Ishikawa (cell line): Measurements from ENCODE around the gene DNTT.

Experiments
- CEBPB ChIP-seq: IDR thresholded peaks from 2 replicates; pipeline ENCODE4 v1.6.1; 2012
- CREB1 ChIP-seq: IDR thresholded peaks from 2 replicates; pipeline ENCODE4 v1.6.1; 2012; ENCODE audit warnings: low read depth
- EGR1 ChIP-seq: IDR thresholded peaks from 2 replicates; pipeline ENCODE4 v1.6.1; 2012
- EP300 ChIP-seq: IDR thresholded peaks from 2 replicates; pipeline ENCODE4 v1.6.1; 2012; ENCODE audit warnings: borderline replicate concordance
- FOXM1 ChIP-seq: IDR thresholded peaks from 2 replicates; pipeline ENCODE4 v1.6.1; 2012; ENCODE audit warnings: low read depth, borderline replicate concordance
- MAX ChIP-seq: IDR thresholded peaks from 2 replicates; pipeline ENCODE4 v1.6.1; 2012
- NFIC ChIP-seq: IDR thresholded peaks from 2 replicates; pipeline ENCODE4 v1.6.1; 2012
- RAD21 ChIP-seq: IDR thresholded peaks from 2 replicates; pipeline ENCODE4 v1.6.1; 2012; ENCODE audit warnings: low read depth
- REST ChIP-seq: IDR thresholded peaks from 2 replicates; pipeline ENCODE4 v1.6.1; 2012; ENCODE audit warnings: low read depth, mild to moderate bottlenecking
- TAF1 ChIP-seq: IDR thresholded peaks from 2 replicates; pipeline ENCODE4 v1.6.1; 2012; ENCODE audit warnings: low read depth, mild to moderate bottlenecking
- TCF12 ChIP-seq: IDR thresholded peaks from 2 replicates; pipeline ENCODE4 v1.6.1; 2012; ENCODE audit warnings: low read depth
- TEAD4 ChIP-seq: IDR thresholded peaks from 2 replicates; pipeline ENCODE4 v1.6.1; 2012
- USF1 ChIP-seq: IDR thresholded peaks from 2 replicates; pipeline ENCODE4 v1.6.1; 2012
- YY1 ChIP-seq: IDR thresholded peaks from 2 replicates; pipeline ENCODE4 v1.6.1; 2012; ENCODE audit warnings: low read depth
- ZBTB7A ChIP-seq: IDR thresholded peaks from 2 replicates; pipeline ENCODE4 v1.6.1; 2012; ENCODE audit warnings: low read depth

Gene DNTT

GRCh38 chr10:96283351-96283750 is 20.9 kb upstream of the DNTT start:
- no peak for TF ChIP-seq CREB1
- no peak for TF ChIP-seq TAF1
- no peak for TF ChIP-seq EP300
- TF ChIP-seq NFIC, result no peak
- TF ChIP-seq ZBTB7A, result no peak
- no peak for TF ChIP-seq TCF12
- TF ChIP-seq TEAD4, result no peak
- no peak for TF ChIP-seq EGR1
- no peak for TF ChIP-seq CEBPB

GRCh38 chr10:96283756-96284155 is 20.5 kb upstream of the DNTT start:
- TF ChIP-seq TAF1, result no peak
- TF ChIP-seq ZBTB7A, result no peak
- no peak for TF ChIP-seq FOXM1
- TF ChIP-seq CREB1, result no peak
- TF ChIP-seq YY1, result no peak

GRCh38 chr10:96285331-96285752 is 18.9 kb upstream of the DNTT start:
- no peak for TF ChIP-seq TCF12

- TF ChIP-seq TEAD4 (no peak), TCF12 (no peak), YY1 (no peak), FOXM1 (no peak), CEBPB (peak; percentile 49), NFIC (peak; percentile 35; the same call in 1 of the 2 replicates), RAD21 (no peak), MAX (0 out of 2 replicates have a peak, but pooled peaks have one; percentile 33)
Observed at GRCh38 chr10:96287392-96288105, 16.7 kb upstream of the DNTT start.

GRCh38 chr10:96288151-96288621 is 16.0 kb upstream of the DNTT start:
- TF ChIP-seq REST (no peak), MAX (0 out of 2 replicates have a peak, but pooled peaks have one; percentile 6)

GRCh38 chr10:96289218-96289910 is 14.9 kb upstream of the DNTT start:
- no peak for TF ChIP-seq USF1
- no peak for TF ChIP-seq RAD21
- TF ChIP-seq EGR1, result no peak
- TF ChIP-seq CREB1, result no peak
- no peak for TF ChIP-seq MAX
- TF ChIP-seq TCF12, result no peak
- no peak for TF ChIP-seq EP300
- TF ChIP-seq NFIC, result no peak
- TF ChIP-seq REST, result no peak

GRCh38 chr10:96290368-96291133 is 13.7 kb upstream of the DNTT start:
- TF ChIP-seq CREB1 (no peak), YY1 (no peak), TCF12 (no peak), TEAD4 (no peak), EGR1 (no peak), ZBTB7A (no peak), TAF1 (no peak), NFIC (no peak), EP300 (no peak), USF1 (no peak), REST (no peak), MAX (no peak), FOXM1 (no peak), CEBPB (no peak), RAD21 (no peak)
